GM18508 (cell line): Measurements from ENCODE around the gene EPHB1.

Experiments
- ATAC-seq: cut with Tn5 transposase; IDR thresholded peaks from one replicate; pipeline ENCODE4 v1.9.1; 2021; ENCODE audit warnings: moderate number of reproducible peaks; ENCODE audit not compliant: insufficient read depth, unreplicated experiment

EPHB1 gene

GRCh38 chr3:134839990-134840389 is 44.9 kb downstream of the EPHB1 start:
- no peak for ATAC-seq

GRCh38 chr3:134840459-134840858 is 45.4 kb downstream of the EPHB1 start:
- no peak for ATAC-seq

- ATAC-seq, result no peak
Observed at GRCh38 chr3:134846084-134846483, 51.0 kb downstream of the EPHB1 start.

GRCh38 chr3:134846911-134847317 is 51.9 kb downstream of the EPHB1 start:
- ATAC-seq, result no peak

- ATAC-seq, result no peak
Observed at GRCh38 chr3:134847349-134847748, 52.3 kb downstream of the EPHB1 start.

GRCh38 chr3:134849561-134849960 is 54.5 kb downstream of the EPHB1 start:
- no peak for ATAC-seq

GRCh38 chr3:134850761-134851160 is 55.7 kb downstream of the EPHB1 start:
- no peak for ATAC-seq

GRCh38 chr3:134852132-134852531 is 57.1 kb downstream of the EPHB1 start:
- no peak for ATAC-seq

- ATAC-seq, result peak; percentile 98
Observed at GRCh38 chr3:134852893-134853351, 57.9 kb downstream of the EPHB1 start.

- ATAC-seq, result no peak
Observed at GRCh38 chr3:134854254-134854653, 59.2 kb downstream of the EPHB1 start.

GRCh38 chr3:134857356-134857755 is 62.3 kb downstream of the EPHB1 start:
- no peak for ATAC-seq

GRCh38 chr3:134857776-134858362 is 62.8 kb downstream of the EPHB1 start:
- no peak for ATAC-seq

- ATAC-seq, result no peak
Observed at GRCh38 chr3:134858441-134859035, 63.5 kb downstream of the EPHB1 start.

GRCh38 chr3:134859341-134859740 is 64.3 kb downstream of the EPHB1 start:
- ATAC-seq, result no peak

GRCh38 chr3:134860141-134860540 is 65.1 kb downstream of the EPHB1 start:
- no peak for ATAC-seq

GRCh38 chr3:134863915-134864314 is 68.9 kb downstream of the EPHB1 start:
- no peak for ATAC-seq

GRCh38 chr3:134864636-134865035 is 69.6 kb downstream of the EPHB1 start:
- no peak for ATAC-seq

- ATAC-seq, result no peak
Observed at GRCh38 chr3:134867277-134867676, 72.2 kb downstream of the EPHB1 start.

- ATAC-seq, result no peak
Observed at GRCh38 chr3:134869153-134869726, 74.2 kb downstream of the EPHB1 start.

GRCh38 chr3:134871818-134872217 is 76.8 kb downstream of the EPHB1 start:
- no peak for ATAC-seq

- no peak for ATAC-seq
Observed at GRCh38 chr3:134872440-134873388, 77.7 kb downstream of the EPHB1 start.
